A549 (cell line): Measurements from ENCODE around the gene SMAD3.

Experiments
- CTCF ChIP-seq: fragments of >200 bp; sonication (Bioruptor Twin); formaldehyde crosslinking; IDR thresholded peaks from 3 replicates; pipeline ENCODE4 v1.5.1; 2016
- ELK1 ChIP-seq: fragments of 150-350 bp; IDR thresholded peaks from 2 replicates; pipeline ENCODE4 v1.6.1; 2014; ENCODE audit warnings: low read depth, mild to moderate bottlenecking, low read length
- EP300 ChIP-seq, 2 experiments: fragments of >200 bp; sonication (Bioruptor Twin); formaldehyde crosslinking; IDR thresholded peaks; 2 replicates in 1 of 2; 3 replicates in 1 of 2; pipeline ENCODE4 v1.6.1; 2016 to 2017
- MYC ChIP-seq: IDR thresholded peaks from 2 replicates; pipeline ENCODE4 v1.6.1; 2012; ENCODE audit warnings: mild to moderate bottlenecking, inconsistent platforms, low read length, improper control_type of control experiment, borderline replicate concordance
- POLR2A ChIP-seq: IDR thresholded peaks from 2 replicates; pipeline ENCODE4 v1.6.1; 2012; ENCODE audit warnings: mild to moderate bottlenecking, low read length
- RAD21 ChIP-seq, 2 experiments: fragments of >200 bp in 1 of 2; sonication (Bioruptor Twin) in 1 of 2; formaldehyde crosslinking in 1 of 2; IDR thresholded peaks in 1 of 2; conservative IDR thresholded peaks in 1 of 2; 2 replicates in 1 of 2; 3 replicates in 1 of 2; pipeline ENCODE4 v1.6.1; 2012 to 2018; ENCODE audit warnings: inconsistent platforms in 1 of 2
- TF ChIP-seq, protein P1 (sequence below): IDR thresholded peaks from 2 replicates; pipeline ENCODE4 v1.6.1; 2012; ENCODE audit warnings: low read depth, borderline replicate concordance

GRCh38 chr15:67080118-67080899 lies 14.9 kb downstream of the SMAD3 start:
- TF ChIP-seq CTCF (no peak), RAD21 (conservative IDR thresholded peaks at IDR 0.05 in 1 of 2, IDR thresholded peaks at IDR 0.05 in 1 of 2) (no peak), ELK1 (no peak), POLR2A (no peak), MYC (no peak), EP300 (IDR thresholded peaks at IDR 0.05) (no peak)
- TF ChIP-seq, protein P1, sequence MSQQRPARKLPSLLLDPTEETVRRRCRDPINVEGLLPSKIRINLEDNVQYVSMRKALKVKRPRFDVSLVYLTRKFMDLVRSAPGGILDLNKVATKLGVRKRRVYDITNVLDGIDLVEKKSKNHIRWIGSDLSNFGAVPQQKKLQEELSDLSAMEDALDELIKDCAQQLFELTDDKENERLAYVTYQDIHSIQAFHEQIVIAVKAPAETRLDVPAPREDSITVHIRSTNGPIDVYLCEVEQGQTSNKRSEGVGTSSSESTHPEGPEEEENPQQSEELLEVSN, result no peak
